NCI-H446 treated with DMSO at 0.1 percent for 48 hours (cell line): ENCODE data around the gene FCHSD1.

Source experiments
- DNase-seq: peaks from one replicate; lab custom pipeline; 2025; lab: John Stamatoyannopoulos, UW

The FCHSD1 gene

GRCh38 chr5:141641634-141642267 lies 9.5 kb downstream of the FCHSD1 start:
- DNase-seq: no peak

GRCh38 chr5:141640698-141641097 lies 10.5 kb downstream of the FCHSD1 start:
- DNase-seq: no peak

- DNase-seq: no peak
Observed at GRCh38 chr5:141640051-141640415, 11.2 kb downstream of the FCHSD1 start.

GRCh38 chr5:141639357-141640050 lies 11.7 kb downstream of the FCHSD1 start:
- no peak for DNase-seq

GRCh38 chr5:141638771-141639170 lies 12.4 kb downstream of the FCHSD1 start:
- no peak for DNase-seq

GRCh38 chr5:141637767-141638419 lies 13.3 kb downstream of the FCHSD1 start:
- DNase-seq: no peak

GRCh38 chr5:141637123-141637766 lies 14.0 kb downstream of the FCHSD1 start:
- DNase-seq: no peak

- peak; percentile 58 for DNase-seq
Observed at GRCh38 chr5:141636413-141637122, 14.7 kb downstream of the FCHSD1 start, which contains the start of the genes HDAC3 and RELL2. HDAC3 (minus strand) TSS chr5:141636849; CDS start chr5:141636790, 59 bp downstream. RELL2 (plus strand) TSS chr5:141636997; CDS start chr5:141638226, 1,229 bp downstream.

- DNase-seq: no peak
Observed at GRCh38 chr5:141636106-141636412, 15.2 kb downstream of the FCHSD1 start.

GRCh38 chr5:141635646-141636045 lies 15.6 kb downstream of the FCHSD1 start:
- DNase-seq: no peak

- no peak for DNase-seq
Observed at GRCh38 chr5:141634720-141635119, 16.5 kb downstream of the FCHSD1 start.

GRCh38 chr5:141633871-141634561 lies 17.2 kb downstream of the FCHSD1 start:
- no peak for DNase-seq

GRCh38 chr5:141632650-141633049 lies 18.6 kb downstream of the FCHSD1 start:
- DNase-seq: no peak

GRCh38 chr5:141630570-141631140 lies 20.6 kb downstream of the FCHSD1 start:
- no peak for DNase-seq

GRCh38 chr5:141628175-141628788 lies 22.9 kb downstream of the FCHSD1 start:
- DNase-seq: no peak

- DNase-seq: no peak
Observed at GRCh38 chr5:141623611-141624010, 27.6 kb downstream of the FCHSD1 start.

- no peak for DNase-seq
Observed at GRCh38 chr5:141623186-141623585, 28.0 kb downstream of the FCHSD1 start.

- DNase-seq: peak; percentile 85
Observed at GRCh38 chr5:141618804-141619554, 32.2 kb downstream of the FCHSD1 start, which contains the start of gene DIAPH1. DIAPH1 (minus strand) TSS chr5:141619000; CDS start chr5:141618914, 86 bp downstream.

GRCh38 chr5:141618030-141618803 lies 33.0 kb downstream of the FCHSD1 start:
- DNase-seq: no peak
